Vagina (tissue), 2 donors: ENCODE results near the gene SLC26A4.

ENCODE experiments used
- POLR2A ChIP-seq, 2 donors: fragments of 450-650 bp; IDR thresholded peaks; one replicate each; pipeline ENCODE4 v1.6.1; 2017; ENCODE audit warnings: antibody characterized with exemption in 2 of 2, mild to moderate bottlenecking in 2 of 2, moderate library complexity in 2 of 2
- POLR2AphosphoS5 ChIP-seq, 2 donors: sonication (generic); formaldehyde crosslinking; IDR thresholded peaks; one replicate each; pipeline ENCODE4 v1.9.0; 2017; ENCODE audit warnings: antibody characterized with exemption in 2 of 2, mild to moderate bottlenecking in 2 of 2, low read depth in 1 of 2; ENCODE audit not compliant: insufficient read depth in 1 of 2

DNA sequence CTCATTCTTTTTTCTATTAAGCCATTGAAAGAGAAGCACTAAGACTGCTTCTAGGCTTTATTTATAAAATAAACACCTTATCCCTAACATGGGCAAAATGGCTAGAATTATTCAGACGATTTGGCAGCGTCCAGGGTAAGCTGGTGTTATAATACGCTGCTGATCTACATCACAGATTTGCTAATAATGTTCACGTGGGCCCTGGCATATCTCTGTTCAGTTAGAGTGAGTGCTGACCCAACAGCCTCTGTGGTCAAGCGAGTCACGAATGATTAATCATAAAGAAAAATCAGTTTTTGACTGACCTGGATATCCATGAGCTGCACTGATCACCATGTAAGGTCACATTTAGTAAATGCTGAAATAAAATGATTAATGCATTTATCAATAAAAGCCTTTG lies 54.9 kb downstream of the SLC26A4 start:
- TF ChIP-seq POLR2AphosphoS5 (IDR thresholded peaks at IDR 0.05; ENCODE audit: insufficient read depth in 1 of 2, low read depth in 1 of 2) (no peak), POLR2A (IDR thresholded peaks at IDR 0.05) (no peak)
